OCI-M2 (cell line): ENCODE results near the gene RAD9A.
A peak's percentile ranks its signal among the peaks of the same experiment; 100 is the strongest.

Experiments
- DNase-seq: peaks from one replicate; lab custom pipeline; 2025; ENCODE audit not compliant: unreplicated experiment; lab: John Stamatoyannopoulos, UW

RAD9A gene

GRCh38 chr11:67407688-67408163 lies 15.9 kb downstream of the RAD9A start:
- DNase-seq: no peak

GRCh38 chr11:67408437-67409200 lies 16.8 kb downstream of the RAD9A start:
- DNase-seq: no peak

GRCh38 chr11:67409261-67409666 lies 17.5 kb downstream of the RAD9A start:
- DNase-seq: no peak

GRCh38 chr11:67409781-67410368 lies 18.1 kb downstream of the RAD9A start:
- DNase-seq: no peak

GRCh38 chr11:67410369-67410831 lies 18.6 kb downstream of the RAD9A start:
- DNase-seq: no peak

- DNase-seq: no peak
Measured at GRCh38 chr11:67410984-67411784, 19.4 kb downstream of the RAD9A start.

GRCh38 chr11:67411785-67412152 lies 20.0 kb downstream of the RAD9A start:
- DNase-seq: no peak

- no peak for DNase-seq
Measured at GRCh38 chr11:67412495-67413179, 20.9 kb downstream of the RAD9A start.

GRCh38 chr11:67413266-67413849 lies 21.6 kb downstream of the RAD9A start:
- no peak for DNase-seq

GRCh38 chr11:67415501-67416304 lies 23.9 kb downstream of the RAD9A start, which contains the start of gene CARNS1:
CARNS1 (plus strand) TSS chr11:67415678; CDS start chr11:67416200, 522 bp downstream.
- no peak for DNase-seq

GRCh38 chr11:67416416-67417335 lies 24.9 kb downstream of the RAD9A start:
- no peak for DNase-seq

GRCh38 chr11:67417425-67417824 lies 25.6 kb downstream of the RAD9A start:
- no peak for DNase-seq

GRCh38 chr11:67418476-67419281 lies 26.9 kb downstream of the RAD9A start:
- no peak for DNase-seq

- DNase-seq: no peak
Measured at GRCh38 chr11:67419325-67420049, 27.7 kb downstream of the RAD9A start.

GRCh38 chr11:67420147-67420645 lies 28.4 kb downstream of the RAD9A start:
- DNase-seq: no peak

GRCh38 chr11:67420646-67421429 lies 29.1 kb downstream of the RAD9A start:
- peak; percentile 36 for DNase-seq
